ENCODE results near the gene CAPN12.

The CAPN12 gene

GRCh38 chr19:38693380-38694223 is 50.7 kb downstream of the CAPN12 start:
- peak; percentile 93 for DNase-seq

- peak; percentile 52 for DNase-seq
Observed at GRCh38 chr19:38692458-38693379, 51.6 kb downstream of the CAPN12 start.

- DNase-seq, result no peak
Observed at GRCh38 chr19:38691938-38692457, 52.3 kb downstream of the CAPN12 start.

GRCh38 chr19:38690832-38691231 is 53.4 kb downstream of the CAPN12 start:
- no peak for DNase-seq

- no peak for DNase-seq
Observed at GRCh38 chr19:38690146-38690545, 54.1 kb downstream of the CAPN12 start.

GRCh38 chr19:38687837-38688378 is 56.4 kb downstream of the CAPN12 start:
- no peak for DNase-seq

GRCh38 chr19:38686530-38686888 is 57.8 kb downstream of the CAPN12 start:
- peak; percentile 77 for DNase-seq

GRCh38 chr19:38685666-38686529 is 58.4 kb downstream of the CAPN12 start:
- peak; percentile 77 for DNase-seq

GRCh38 chr19:38684862-38685665 is 59.2 kb downstream of the CAPN12 start:
- no peak for DNase-seq

- DNase-seq, result peak; percentile 58
Observed at GRCh38 chr19:38684078-38684861, 60.0 kb downstream of the CAPN12 start.

GRCh38 chr19:38683393-38684077 is 60.7 kb downstream of the CAPN12 start:
- DNase-seq, result peak; percentile 77

- no peak for DNase-seq
Observed at GRCh38 chr19:38682872-38683392, 61.3 kb downstream of the CAPN12 start.

GRCh38 chr19:38682195-38682867 is 61.9 kb downstream of the CAPN12 start:
- no peak for DNase-seq

All from hematopoietic multipotent progenitor cell treated with erythropoietin and hydrocortisone succinate and interleukin-3 and kit ligand, for 4 days (in vitro differentiated cells).